Stomach (tissue), 4 donors: Measurements from ENCODE around the gene RASA3.
A peak's percentile ranks its signal among the peaks of the same experiment; 100 is the strongest.

Source experiments
- POLR2A ChIP-seq, 4 donors: fragments of 450-650 bp; IDR thresholded peaks; one replicate each; pipeline ENCODE4 v1.6.1; 2016; ENCODE audit warnings: antibody characterized with exemption in 4 of 4, control low read depth in 2 of 4, mild to moderate bottlenecking in 1 of 4, moderate library complexity in 1 of 4
- TF ChIP-seq, protein P1 (sequence below), 7 experiments: fragments of 450-650 bp in 4 of 7; fragments of 200-600 bp in 3 of 7; sonication (generic) in 3 of 7; IDR thresholded peaks; one replicate each; pipeline ENCODE4 v1.5.1; 2016 to 2019; ENCODE audit warnings: antibody characterized with exemption in 7 of 7, control low read depth in 2 of 7, mild to moderate bottlenecking in 1 of 7

DNA sequence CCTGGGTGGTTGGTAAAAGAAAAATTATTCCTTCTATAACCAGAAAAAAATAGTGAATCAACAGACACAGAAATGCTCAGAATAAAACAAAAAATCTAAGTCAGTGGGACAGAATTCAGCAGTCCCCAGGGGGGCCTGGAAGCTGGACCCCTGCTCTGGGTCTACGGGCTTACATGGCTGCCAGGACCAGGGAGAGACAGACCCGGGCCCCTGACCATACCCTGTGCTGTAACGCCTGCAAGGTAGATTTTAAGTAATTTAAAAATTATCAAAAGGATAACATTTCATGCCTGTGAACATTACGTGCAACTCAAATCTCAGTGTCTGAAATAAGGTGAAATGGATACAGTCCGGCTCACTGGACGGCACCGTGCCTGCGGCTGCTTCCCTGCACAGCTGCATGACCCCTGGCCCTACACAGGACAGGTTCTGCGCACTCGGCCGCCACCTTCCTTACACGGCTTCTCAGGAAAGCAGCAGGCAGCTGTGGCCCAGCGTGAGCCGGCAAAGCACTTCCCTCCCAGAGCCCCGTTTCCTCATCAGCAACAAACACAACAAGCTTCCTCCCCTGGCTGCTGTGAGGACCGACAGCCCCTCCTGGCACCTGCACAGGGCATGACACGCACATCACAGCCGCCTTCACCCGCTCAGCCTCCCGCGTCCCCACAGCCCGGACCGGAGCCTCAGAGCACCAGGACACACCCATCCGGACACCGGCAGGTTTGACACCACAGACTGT is 22.2 kb downstream of the RASA3 start:
- TF ChIP-seq, protein P1, sequence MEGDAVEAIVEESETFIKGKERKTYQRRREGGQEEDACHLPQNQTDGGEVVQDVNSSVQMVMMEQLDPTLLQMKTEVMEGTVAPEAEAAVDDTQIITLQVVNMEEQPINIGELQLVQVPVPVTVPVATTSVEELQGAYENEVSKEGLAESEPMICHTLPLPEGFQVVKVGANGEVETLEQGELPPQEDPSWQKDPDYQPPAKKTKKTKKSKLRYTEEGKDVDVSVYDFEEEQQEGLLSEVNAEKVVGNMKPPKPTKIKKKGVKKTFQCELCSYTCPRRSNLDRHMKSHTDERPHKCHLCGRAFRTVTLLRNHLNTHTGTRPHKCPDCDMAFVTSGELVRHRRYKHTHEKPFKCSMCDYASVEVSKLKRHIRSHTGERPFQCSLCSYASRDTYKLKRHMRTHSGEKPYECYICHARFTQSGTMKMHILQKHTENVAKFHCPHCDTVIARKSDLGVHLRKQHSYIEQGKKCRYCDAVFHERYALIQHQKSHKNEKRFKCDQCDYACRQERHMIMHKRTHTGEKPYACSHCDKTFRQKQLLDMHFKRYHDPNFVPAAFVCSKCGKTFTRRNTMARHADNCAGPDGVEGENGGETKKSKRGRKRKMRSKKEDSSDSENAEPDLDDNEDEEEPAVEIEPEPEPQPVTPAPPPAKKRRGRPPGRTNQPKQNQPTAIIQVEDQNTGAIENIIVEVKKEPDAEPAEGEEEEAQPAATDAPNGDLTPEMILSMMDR (IDR thresholded peaks at IDR 0.05), result peak in 1 of 7 experiments; percentile 9
- no peak for TF ChIP-seq POLR2A (IDR thresholded peaks at IDR 0.05)
